Measurements from ENCODE around the gene KIF6.

The KIF6 gene

GRCh38 chr6:39370390-39370789 is 354.8 kb downstream of the KIF6 start:
- DNase-seq (ENCODE audit: extremely low read depth, low read depth), result no peak
- no peak for TF ChIP-seq CTCF (IDR thresholded peaks at IDR 0.05; ENCODE audit: low read depth, low read length)

DNA sequence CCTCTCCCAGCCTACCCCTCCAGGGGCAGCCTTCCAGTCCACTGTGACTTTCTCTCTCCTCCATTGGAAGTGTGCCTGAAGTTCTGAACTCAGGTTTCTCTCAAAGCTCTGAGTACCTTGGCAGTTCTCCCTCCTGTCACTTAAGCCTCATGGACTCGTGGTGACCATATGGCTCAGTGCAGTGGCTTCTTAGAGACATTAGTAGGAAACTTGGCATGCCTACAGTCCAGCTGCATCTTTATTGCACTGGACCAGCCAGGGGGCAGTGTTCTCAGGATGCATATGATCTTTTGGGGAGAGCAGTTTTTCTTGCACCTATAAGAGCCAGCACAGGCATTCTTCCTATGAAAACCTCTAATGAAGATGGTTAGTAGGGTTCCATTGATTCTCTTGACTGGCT is 355.2 kb downstream of the KIF6 start:
- DNase-seq (ENCODE audit: extremely low read depth, low read depth), result no peak
- TF ChIP-seq CTCF (IDR thresholded peaks at IDR 0.05; ENCODE audit: low read depth, low read length), result peak; percentile 16

DNA sequence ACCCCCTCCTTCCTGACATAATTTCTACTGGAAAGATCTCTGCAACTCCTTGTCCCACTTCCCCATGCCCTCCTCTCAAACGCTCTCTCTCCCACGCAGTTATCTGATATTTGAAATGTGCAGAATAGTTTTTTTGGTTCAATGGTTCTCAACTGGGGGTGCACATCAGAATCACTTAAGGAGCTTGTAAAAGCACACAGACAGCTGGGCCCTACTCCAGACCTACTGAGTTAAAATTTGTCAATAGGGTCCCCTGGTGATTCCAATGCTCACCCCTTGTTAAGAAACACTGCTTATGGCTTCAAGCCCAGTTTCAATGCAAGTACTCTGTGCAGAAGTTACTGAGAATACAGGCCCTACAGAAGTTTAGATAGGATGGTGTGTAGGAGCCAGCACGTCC is 357.5 kb downstream of the KIF6 start:
- TF ChIP-seq CTCF (IDR thresholded peaks at IDR 0.05; ENCODE audit: low read depth, low read length), result no peak
- DNase-seq (ENCODE audit: extremely low read depth, low read depth), result no peak

GRCh38 chr6:39366931-39367618 is 358.1 kb downstream of the KIF6 start:
- DNase-seq (ENCODE audit: extremely low read depth, low read depth), result no peak
- no peak for TF ChIP-seq CTCF (IDR thresholded peaks at IDR 0.05; ENCODE audit: low read depth, low read length)

GRCh38 chr6:39365281-39366074 is 359.7 kb downstream of the KIF6 start:
- DNase-seq (ENCODE audit: extremely low read depth, low read depth), result no peak
- no peak for TF ChIP-seq CTCF (IDR thresholded peaks at IDR 0.05; ENCODE audit: low read depth, low read length)

- no peak for TF ChIP-seq CTCF (IDR thresholded peaks at IDR 0.05; ENCODE audit: low read depth, low read length)
Measured at GRCh38 chr6:39363280-39363679, 361.9 kb downstream of the KIF6 start.

DNA sequence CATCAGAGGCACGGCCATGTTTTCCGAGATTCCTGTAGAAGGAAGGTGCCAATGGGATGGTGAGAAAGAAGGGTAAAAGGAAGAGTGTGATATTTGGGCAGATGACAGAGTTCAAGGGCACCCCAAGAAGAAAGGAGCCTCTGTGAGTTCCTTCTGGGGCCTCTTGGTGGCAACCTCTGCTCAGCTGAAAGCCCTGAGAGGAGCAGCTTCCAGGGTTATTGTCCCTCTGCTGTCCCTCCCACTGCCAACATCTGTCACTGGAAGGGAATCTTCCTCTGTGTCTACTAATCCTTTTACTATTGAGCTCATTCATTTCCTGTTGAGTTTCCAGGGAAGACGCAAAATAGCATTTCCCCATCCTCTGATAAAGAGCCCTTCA is 362.7 kb downstream of the KIF6 start:
- peak; percentile 16; the same call in 1 of the 2 replicates for TF ChIP-seq CTCF (IDR thresholded peaks at IDR 0.05; ENCODE audit: low read depth, low read length)
- DNase-seq (ENCODE audit: extremely low read depth, low read depth), result no peak

More at GRCh38 chr6:39363280-39363679, 361.9 kb downstream of the KIF6 start:
- no peak for DNase-seq (ENCODE audit: extremely low read depth, low read depth)

Data from AG09319 (cell line).